NCI-H748 (cell line): ENCODE data around the gene ACADSB.
A peak's percentile ranks its signal among the peaks of the same experiment; 100 is the strongest.

Source experiments
- DNase-seq: peaks from one replicate; lab custom pipeline; 2025; ENCODE audit not compliant: unreplicated experiment; lab: John Stamatoyannopoulos, UW

Gene ACADSB

GRCh38 chr10:123038782-123039631 lies 30.2 kb downstream of the ACADSB start:
- no peak for DNase-seq

GRCh38 chr10:123039632-123039930 lies 30.8 kb downstream of the ACADSB start:
- DNase-seq, result no peak

GRCh38 chr10:123042708-123043408 lies 34.1 kb downstream of the ACADSB start:
- no peak for DNase-seq

- peak; percentile 78 for DNase-seq
Measured at GRCh38 chr10:123043409-123043925, 34.7 kb downstream of the ACADSB start.

- DNase-seq, result peak; percentile 76
Measured at GRCh38 chr10:123044391-123044790, 35.6 kb downstream of the ACADSB start.

GRCh38 chr10:123045961-123046731 lies 37.3 kb downstream of the ACADSB start:
- no peak for DNase-seq

GRCh38 chr10:123057968-123058367 lies 49.2 kb downstream of the ACADSB start:
- DNase-seq, result no peak

GRCh38 chr10:123061865-123062264 lies 53.1 kb downstream of the ACADSB start:
- DNase-seq, result no peak

- DNase-seq, result no peak
Measured at GRCh38 chr10:123062726-123063125, 53.9 kb downstream of the ACADSB start.

GRCh38 chr10:123068087-123068853 lies 59.5 kb downstream of the ACADSB start:
- no peak for DNase-seq

- peak; percentile 93 for DNase-seq
Measured at GRCh38 chr10:123069246-123069986, 60.6 kb downstream of the ACADSB start.

GRCh38 chr10:123073187-123073586 lies 64.4 kb downstream of the ACADSB start:
- DNase-seq, result no peak

GRCh38 chr10:123074215-123074614 lies 65.4 kb downstream of the ACADSB start:
- no peak for DNase-seq

GRCh38 chr10:123081896-123082295 lies 73.1 kb downstream of the ACADSB start:
- DNase-seq, result no peak

GRCh38 chr10:123083811-123084210 lies 75.0 kb downstream of the ACADSB start:
- no peak for DNase-seq

- DNase-seq, result no peak
Measured at GRCh38 chr10:123086281-123086680, 77.5 kb downstream of the ACADSB start.

GRCh38 chr10:123087348-123087747 lies 78.5 kb downstream of the ACADSB start:
- DNase-seq, result no peak

GRCh38 chr10:123087786-123088185 lies 79.0 kb downstream of the ACADSB start:
- DNase-seq, result no peak

- no peak for DNase-seq
Measured at GRCh38 chr10:123092635-123093414, 84.0 kb downstream of the ACADSB start.
